Measurements from ENCODE around the gene ABCC8.

The ABCC8 gene

GRCh38 chr11:17406818-17407149, 69.9 kb downstream of the ABCC8 start:
- H3K27ac ChIP-seq (ENCODE audit: extremely low read depth, low read depth, low read length) = no peak overlapping the region

More at GRCh38 chr11:17406818-17407149, 69.9 kb downstream of the ABCC8 start:
- H3K36me3 ChIP-seq (ENCODE audit: control insufficient read depth in 2 of 2, insufficient read depth in 1 of 2, low read length in 2 of 2) = no peaks in the 10 kb centered on the region
- H3K4me1 ChIP-seq (ENCODE audit: control insufficient read depth, insufficient read depth, low read length) = peaks cover 5% of the 10 kb centered on the region; the same call in 1 of the 2 replicates
- POLR2A ChIA-PET = no interaction called here
- TF ChIP-seq ZNF792 (tag by site-specific recombination; IDR thresholded peaks at IDR 0.05) (no peak), ZBTB10 (tag by site-specific recombination; IDR thresholded peaks at IDR 0.05) (no peak), ZNF157 (tag by site-specific recombination; IDR thresholded peaks at IDR 0.05) (no peak), ZNF175 (tag by site-specific recombination; IDR thresholded peaks at IDR 0.05) (no peak), ZBTB11 (tag by site-specific recombination; conservative IDR thresholded peaks at IDR 0.05; ENCODE audit: low read depth) (no peak), PBX3 (CRISPR knock-in tag; IDR thresholded peaks at IDR 0.05) (no peak), ZNF148 (tag by site-specific recombination; IDR thresholded peaks at IDR 0.05; ENCODE audit: borderline replicate concordance) (no peak)
- no peaks in the 10 kb centered on the region for H3K9me3 ChIP-seq (ENCODE audit: control insufficient read depth, insufficient read depth, low read depth, low read length)
- CTCF ChIA-PET = no interaction called here
- no peak overlapping the region for H3K4me3 ChIP-seq (ENCODE audit: low read depth, low read length)
